B cell (primary cell): ENCODE results near the gene DPH6. TPM values are rescaled to one million over a fixed set of nuclear protein-coding genes. Genes with fewer than 3 reads are reported as not detected.
A peak's percentile ranks its signal among the peaks of the same experiment; 100 is the strongest.

ENCODE experiments used
- ATAC-seq: fragments of 200-7000 bp; cut with Tn5 transposase; one replicate; pipeline ENCODE4 v1.10.0; 2021; ENCODE audit warnings: low read depth, mild to moderate bottlenecking, moderate number of reproducible peaks, moderate library complexity
- CTCF ChIA-PET: fragments of 350-600 bp; sonication (Branson Sonifier 250); formaldehyde crosslinking; loops from one replicate; lab custom pipeline; 2021; ENCODE audit warnings: antibody characterized with exemption, inconsistent platforms; lab: Charles Lee
- POLR2A ChIA-PET: fragments of 350-600 bp; sonication (Branson Sonifier 250); formaldehyde crosslinking; loops from one replicate; lab custom pipeline; 2021; ENCODE audit warnings: antibody characterized with exemption; lab: Charles Lee
- DNase-seq: peaks from one replicate; pipeline ENCODE4 v3.0.0; 2013
- H2AFZ ChIP-seq: 2 replicates; pipeline ENCODE4 v1.6.1; 2012; ENCODE audit warnings: mild to moderate bottlenecking, low read depth, low read length; ENCODE audit not compliant: insufficient read depth, poor library complexity, severe bottlenecking
- H3K27ac ChIP-seq, 2 donors: 1 replicate in 1 of 2; 2 replicates in 1 of 2; pipeline ENCODE4 v1.5.1; 2012 to 2013; ENCODE audit warnings: low read length in 2 of 2, mild to moderate bottlenecking in 2 of 2, moderate library complexity in 1 of 2
- H3K27me3 ChIP-seq, 4 experiments: fragments of 200-600 bp in 1 of 4; sonication (generic) in 1 of 4; replicated peaks in 1 of 4; 1 replicate in 2 of 4; 2 replicates in 2 of 4; pipeline versions ENCODE4 v1.6.1 to v1.7.0; 2013 to 2016; ENCODE audit warnings: low read length in 3 of 4, mild to moderate bottlenecking in 2 of 4, mixed read lengths in 1 of 4, moderate library complexity in 1 of 4; ENCODE audit not compliant: insufficient read depth in 4 of 4, control insufficient read depth in 3 of 4; ENCODE audit errors: control extremely low read depth in 1 of 4
- H3K36me3 ChIP-seq, 2 experiments: replicated peaks in 1 of 2; 1 replicate in 1 of 2; 2 replicates in 1 of 2; pipeline versions ENCODE4 v1.6.1 to v1.7.1; 2013; ENCODE audit warnings: low read length in 1 of 2; ENCODE audit not compliant: insufficient read depth in 2 of 2, control insufficient read depth in 1 of 2; ENCODE audit errors: control extremely low read depth in 1 of 2, extremely low read depth in 1 of 2
- H3K4me1 ChIP-seq, 2 donors: fragments of 200-600 bp in 1 of 2; sonication (generic) in 1 of 2; 1 replicate in 1 of 2; 2 replicates in 1 of 2; pipeline versions ENCODE4 v1.5.1 to v1.6.1; 2013 to 2017; ENCODE audit warnings: low read length in 2 of 2; ENCODE audit not compliant: control insufficient read depth in 2 of 2, insufficient read depth in 2 of 2
- H3K4me2 ChIP-seq: replicated peaks from 2 replicates; pipeline ENCODE3; 2012; ENCODE audit warnings: mild to moderate bottlenecking, low read depth, low read length; ENCODE audit not compliant: poor library complexity, severe bottlenecking
- H3K4me3 ChIP-seq, 5 experiments: fragments of 200-600 bp in 1 of 5; sonication (generic) in 1 of 5; 1 replicate in 3 of 5; 2 replicates in 2 of 5; pipeline versions ENCODE4 v1.5.1 to v1.7.0; 2011 to 2016; ENCODE audit warnings: low read length in 4 of 5, mild to moderate bottlenecking in 4 of 5, low read depth in 2 of 5, control low read depth in 1 of 5, moderate library complexity in 1 of 5; ENCODE audit not compliant: insufficient read depth in 1 of 5; ENCODE audit errors: control extremely low read depth in 1 of 5, extremely low read depth in 1 of 5
- H3K79me2 ChIP-seq: fragments of 200-600 bp; sonication (generic); one replicate; pipeline ENCODE4 v1.6.0; 2016; ENCODE audit warnings: low read length; ENCODE audit not compliant: control insufficient read depth, insufficient read depth
- H3K9ac ChIP-seq: fragments of 200-600 bp; sonication (generic); 2 replicates; pipeline ENCODE4 v1.6.1; 2017; ENCODE audit warnings: mild to moderate bottlenecking, low read length, moderate library complexity
- H3K9me3 ChIP-seq, 3 donors: one replicate each; pipeline versions ENCODE4 v1.6.1 to v1.7.1; 2013; ENCODE audit warnings: low read length in 2 of 3; ENCODE audit not compliant: control insufficient read depth in 2 of 3, insufficient read depth in 1 of 3; ENCODE audit errors: control extremely low read depth in 1 of 3
- H4K20me1 ChIP-seq: 2 replicates; pipeline ENCODE4 v1.6.0; 2012; ENCODE audit warnings: mild to moderate bottlenecking, low read length; ENCODE audit not compliant: insufficient read depth, control insufficient read depth, poor library complexity, severe bottlenecking
- H3K27ac Mint-ChIP-seq: one replicate; pipeline ENCODE4 v1.8.0; 2021; ENCODE audit warnings: mixed read lengths
- H3K27me3 Mint-ChIP-seq: one replicate; pipeline ENCODE4 v1.8.0; 2021; ENCODE audit warnings: mixed read lengths
- H3K4me1 Mint-ChIP-seq: one replicate; pipeline ENCODE4 v1.8.0; 2021; ENCODE audit warnings: mixed read lengths
- H3K4me3 Mint-ChIP-seq: one replicate; pipeline ENCODE4 v1.8.0; 2021; ENCODE audit warnings: mixed read lengths
- H3K9me3 Mint-ChIP-seq: one replicate; pipeline ENCODE4 v1.8.0; 2022; ENCODE audit warnings: mixed read lengths; ENCODE audit not compliant: insufficient read depth
- EZH2 ChIP-seq: IDR thresholded peaks from 2 replicates; pipeline ENCODE4 v1.6.1; 2012; ENCODE audit warnings: borderline replicate concordance, low read depth, mild to moderate bottlenecking, moderate library complexity, low read length; ENCODE audit not compliant: insufficient read depth, poor library complexity, severe bottlenecking
- WGBS: methylation state at CpG from one replicate; pipeline ENCODE4 v1.1.5; 2013; ENCODE audit warnings: missing lambda C conversion rate; ENCODE audit not compliant: insufficient coverage; 5-methylcytosine and 5-hydroxymethylcytosine counted together
- intact Hi-C: fragments of 100-400 bp; cut with micrococcal nuclease; formaldehyde crosslinking; loops from one replicate; pipeline ENCODE4 v1.10.0; 2022
- polyA plus RNA-seq: library from polyadenylated mRNA; depleted of rRNA; stranded (reverse); fragments of >200 nt; gene quantifications from 2 replicates; pipeline ENCODE4 v1.2.3, GENCODE V29; 2012
- total RNA-seq, 2 donors: library from RNA; stranded (reverse); fragments of 120-200 nt in 1 of 2; gene quantifications; 1 replicate in 1 of 2; 2 replicates in 1 of 2; pipeline versions ENCODE4 v1.2.3 to v1.2.4, GENCODE V29; 2013 to 2022
- TF ChIP-seq, protein P1 (sequence below): fragments of 200-600 bp; IDR thresholded peaks from one replicate; pipeline ENCODE4 v1.8.0; 2022; ENCODE audit warnings: antibody characterized with exemption, mild to moderate bottlenecking

Gene DPH6
- total and polyA plus RNA-seq, 2 donors (not counting 1 experiment from before 2014, with no cell fraction given): 5.4 to 13.3 TPM

DNA sequence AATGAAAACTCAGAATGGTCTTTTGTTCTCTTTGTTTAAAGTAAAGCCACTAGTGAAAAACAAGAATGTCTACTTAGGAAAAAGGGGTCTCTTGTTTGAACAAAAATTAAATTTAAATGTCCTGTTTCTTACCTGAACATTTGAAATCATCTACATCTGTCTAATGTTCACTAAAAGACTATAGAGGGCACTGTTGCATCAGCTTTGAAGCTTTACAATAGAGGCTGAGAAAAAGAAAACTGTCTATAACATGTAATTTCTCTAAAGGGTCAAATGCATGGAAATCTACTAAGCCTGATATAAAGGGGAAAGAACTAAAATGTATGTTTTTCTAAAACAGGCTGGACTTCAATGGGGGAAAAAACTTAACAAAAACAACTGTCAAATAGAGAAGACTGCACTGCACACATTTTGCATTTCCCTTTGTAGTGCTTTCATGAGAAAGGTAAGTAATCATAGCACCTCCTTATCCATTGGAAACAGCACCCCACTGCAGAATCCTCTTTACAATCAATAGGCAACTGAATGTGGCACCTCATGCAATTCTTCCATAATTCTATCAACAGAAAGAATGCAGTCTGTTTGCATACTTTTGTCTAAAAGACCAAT is 26.3 kb downstream of the DPH6 start:
- Histone ChIP-seq H3K36me3 (no peaks in the 10 kb centered on the region), H3K4me3 (no peak overlapping the region), H3K9ac (no peak overlapping the region), H3K27ac (no peak overlapping the region), H3K4me2 (no peak overlapping the region), H4K20me1 (no peaks in the 10 kb centered on the region), H3K9me3 (no peaks in the 10 kb centered on the region), H3K79me2 (no peaks in the 10 kb centered on the region), H3K27me3 (no peaks in the 10 kb centered on the region), H2AFZ (no peak overlapping the region), H3K4me1 (no peaks in the 10 kb centered on the region)
- Mint-ChIP-seq H3K4me3 (no peak overlapping the region), H3K27ac (no peak overlapping the region), H3K9me3 (no peaks in the 10 kb centered on the region), H3K27me3 (no peaks in the 10 kb centered on the region), H3K4me1 (no peaks in the 10 kb centered on the region)
- no peak for ATAC-seq
- intact Hi-C loops: loop anchor here (10.0 kb wide), 1 partner anchor 55 kb away; no protein-coding TSS in a partner anchor
- DNase-seq: peak; percentile 54
- CTCF ChIA-PET: interaction anchor here (0.6 to 1.8 kb wide), 6 partner anchors 26 to 1614 kb away, joined by 3 to 11 read pairs (median 4); partner anchors contain the start of gene DPH6
- POLR2A ChIA-PET: no interaction called here
- TF ChIP-seq, protein P1, sequence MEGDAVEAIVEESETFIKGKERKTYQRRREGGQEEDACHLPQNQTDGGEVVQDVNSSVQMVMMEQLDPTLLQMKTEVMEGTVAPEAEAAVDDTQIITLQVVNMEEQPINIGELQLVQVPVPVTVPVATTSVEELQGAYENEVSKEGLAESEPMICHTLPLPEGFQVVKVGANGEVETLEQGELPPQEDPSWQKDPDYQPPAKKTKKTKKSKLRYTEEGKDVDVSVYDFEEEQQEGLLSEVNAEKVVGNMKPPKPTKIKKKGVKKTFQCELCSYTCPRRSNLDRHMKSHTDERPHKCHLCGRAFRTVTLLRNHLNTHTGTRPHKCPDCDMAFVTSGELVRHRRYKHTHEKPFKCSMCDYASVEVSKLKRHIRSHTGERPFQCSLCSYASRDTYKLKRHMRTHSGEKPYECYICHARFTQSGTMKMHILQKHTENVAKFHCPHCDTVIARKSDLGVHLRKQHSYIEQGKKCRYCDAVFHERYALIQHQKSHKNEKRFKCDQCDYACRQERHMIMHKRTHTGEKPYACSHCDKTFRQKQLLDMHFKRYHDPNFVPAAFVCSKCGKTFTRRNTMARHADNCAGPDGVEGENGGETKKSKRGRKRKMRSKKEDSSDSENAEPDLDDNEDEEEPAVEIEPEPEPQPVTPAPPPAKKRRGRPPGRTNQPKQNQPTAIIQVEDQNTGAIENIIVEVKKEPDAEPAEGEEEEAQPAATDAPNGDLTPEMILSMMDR: peak; percentile 79
- no peak for TF ChIP-seq EZH2

DNA sequence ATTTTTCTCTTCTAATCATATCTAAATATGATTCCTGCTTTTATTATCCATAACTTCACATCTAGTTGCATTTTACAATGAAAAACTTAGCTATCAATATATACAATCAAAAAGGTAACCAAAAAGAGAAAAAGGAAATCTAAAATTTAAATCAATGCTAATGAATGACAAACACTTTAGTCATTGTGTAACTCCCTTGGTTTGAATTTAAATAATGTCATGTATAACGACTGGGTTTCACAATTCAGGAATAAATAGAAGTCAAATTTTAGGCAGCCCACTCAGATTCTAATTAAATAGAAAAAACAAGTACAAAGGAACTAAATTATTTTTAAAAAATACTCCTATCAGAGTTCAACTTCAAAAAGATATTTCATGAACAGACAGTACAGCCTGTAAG is 26.9 kb downstream of the DPH6 start:
- no peaks in the 10 kb centered on the region for H3K4me1 Mint-ChIP-seq
- CTCF ChIA-PET: interaction anchor here (0.6 to 1.8 kb wide), 5 partner anchors 27 to 1616 kb away, joined by 3 to 11 read pairs (median 3); partner anchors contain the start of gene DPH6
- H3K4me3 ChIP-seq: no peak overlapping the region

More for the DNA sequence above, 26.9 kb downstream of the DPH6 start:
- Histone ChIP-seq H3K4me2 (no peak overlapping the region), H3K79me2 (no peaks in the 10 kb centered on the region), H3K9me3 (no peaks in the 10 kb centered on the region), H3K4me1 (no peaks in the 10 kb centered on the region), H3K36me3 (no peaks in the 10 kb centered on the region), H4K20me1 (no peaks in the 10 kb centered on the region), H3K9ac (no peak overlapping the region), H3K27ac (no peak overlapping the region), H2AFZ (no peak overlapping the region), H3K27me3 (no peaks in the 10 kb centered on the region)
- POLR2A ChIA-PET: no interaction called here
- ATAC-seq (no peak), DNase-seq (no peak)
- intact Hi-C loops: loop anchor here (10.0 kb wide), 1 partner anchor 56 kb away; no protein-coding TSS in a partner anchor
- no peak overlapping the region for H3K27ac Mint-ChIP-seq
- no peaks in the 10 kb centered on the region for H3K9me3 Mint-ChIP-seq
- H3K27me3 Mint-ChIP-seq: no peaks in the 10 kb centered on the region
- WGBS: no CpG with 5 or more reads among the region's 1 CpG
- TF ChIP-seq, protein P1: no peak
- TF ChIP-seq EZH2: no peak
- no peak overlapping the region for H3K4me3 Mint-ChIP-seq
